ENCODE measurements around the gene PPP1R1B.

DNA sequence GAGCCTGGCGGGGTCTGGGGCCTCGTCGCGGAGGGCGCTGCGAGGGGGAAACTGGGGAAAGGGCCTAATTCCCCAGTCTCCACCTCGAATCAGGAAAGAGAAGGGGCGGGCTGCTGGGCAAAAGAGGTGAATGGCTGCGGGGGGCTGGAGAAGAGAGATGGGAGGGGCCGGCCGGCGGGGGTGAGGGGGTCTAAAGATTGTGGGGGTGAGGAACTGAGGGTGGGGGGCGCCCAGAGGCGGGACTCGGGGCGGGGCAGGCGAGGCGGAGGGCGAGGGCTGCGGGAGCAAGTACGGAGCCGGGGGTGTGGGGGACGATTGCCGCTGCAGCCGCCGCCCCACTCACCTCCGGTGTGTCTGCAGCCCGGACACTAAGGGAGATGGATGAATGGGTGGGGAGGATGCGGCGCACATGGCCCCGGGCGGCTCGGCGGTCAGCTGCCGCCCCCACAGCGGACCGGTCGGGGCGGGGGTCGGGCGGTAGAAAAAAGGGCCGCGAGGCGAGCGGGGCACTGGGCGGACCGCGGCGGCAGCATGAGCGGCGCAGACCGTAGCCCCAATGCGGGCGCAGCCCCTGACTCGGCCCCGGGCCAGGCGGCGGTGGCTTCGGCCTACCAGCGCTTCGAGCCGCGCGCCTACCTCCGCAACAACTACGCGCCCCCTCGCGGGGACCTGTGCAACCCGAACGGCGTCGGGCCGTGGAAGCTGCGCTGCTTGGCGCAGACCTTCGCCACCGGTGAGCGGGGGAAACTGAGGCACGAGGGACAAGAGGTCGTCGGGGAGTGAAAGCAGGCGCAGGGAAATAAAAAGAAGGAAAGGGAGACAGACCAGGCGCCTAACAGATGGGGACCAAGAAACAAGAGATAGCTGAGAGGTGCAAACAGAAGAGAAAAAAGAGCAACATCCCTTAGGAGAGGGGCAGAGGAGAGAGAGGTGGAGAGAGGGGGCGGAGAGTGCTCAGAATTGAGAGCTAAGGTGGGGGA is 41.5 kb downstream of the PPP1R1B start, which contains the start of gene PNMT:
- TF ChIP-seq EZH2 (IDR thresholded peaks at IDR 0.05; ENCODE audit: low read length) (peak; percentile 88), CTCF (optimal IDR thresholded peaks at IDR 0.05 in 1 of 3, IDR thresholded peaks at IDR 0.05 in 1 of 3, conservative IDR thresholded peaks at IDR 0.05 in 1 of 3; ENCODE audit: extremely low read depth in 1 of 3, insufficient read depth in 2 of 3, low read length in 3 of 3) (peak; percentile 55 to 79 (median 78))
